Esophagus (tissue), 2 donors: ENCODE measurements around the gene STARD10. TPM values are rescaled to one million over a fixed set of nuclear protein-coding genes. Genes with fewer than 3 reads are reported as not detected.
A peak's percentile ranks its signal among the peaks of the same experiment; 100 is the strongest.
"Not testable (repeated sequence)": the region's sequence is repeated elsewhere in the genome, so short reads cannot be mapped to it uniquely, and the experiment has no call there.

Experiments used
- H3K27ac ChIP-seq, 2 donors: one replicate each; pipeline ENCODE4 v1.5.1; 2013; ENCODE audit warnings: low read depth in 2 of 2, mild to moderate bottlenecking in 2 of 2, inconsistent platforms in 1 of 2, low read length in 1 of 2, moderate library complexity in 1 of 2
- H3K27me3 ChIP-seq, 2 donors: one replicate each; pipeline ENCODE4 v1.6.1; 2013; ENCODE audit warnings: low read length in 2 of 2, control low read depth in 1 of 2, mild to moderate bottlenecking in 1 of 2; ENCODE audit not compliant: insufficient read depth in 2 of 2, control insufficient read depth in 1 of 2
- H3K36me3 ChIP-seq, 2 donors: one replicate each; pipeline ENCODE4 v1.6.1; 2013; ENCODE audit warnings: low read length in 1 of 2; ENCODE audit not compliant: control insufficient read depth in 2 of 2, insufficient read depth in 2 of 2
- H3K4me1 ChIP-seq, 2 donors: one replicate each; pipeline ENCODE4 v1.6.1; 2013; ENCODE audit warnings: low read length in 1 of 2; ENCODE audit not compliant: control insufficient read depth in 2 of 2, insufficient read depth in 2 of 2
- H3K4me3 ChIP-seq, 2 donors: one replicate each; pipeline ENCODE4 v1.5.1; 2013; ENCODE audit warnings: low read length in 2 of 2, mild to moderate bottlenecking in 2 of 2, low read depth in 1 of 2, moderate library complexity in 1 of 2
- H3K9me3 ChIP-seq, 2 donors: one replicate each; pipeline ENCODE4 v1.6.1; 2013; ENCODE audit warnings: mild to moderate bottlenecking in 2 of 2, low read depth in 1 of 2, low read length in 1 of 2, moderate library complexity in 1 of 2; ENCODE audit not compliant: control insufficient read depth in 2 of 2, insufficient read depth in 1 of 2
- WGBS, 2 donors: extraction: QIAGEN DNeasy Blood & Tissue Kit; methylation state at CpG; one replicate each; pipeline ENCODE4 v1.1.7; 2013; 5-methylcytosine and 5-hydroxymethylcytosine counted together
- polyA plus RNA-seq, 2 donors: library from polyadenylated mRNA; stranded (reverse); fragments of 200-250 nt; gene quantifications; one replicate each; pipeline ENCODE4 v1.2.3, GENCODE V29; 2013
- donor health status: healthy with polysubstance abuse.
- donor health status: Bipolar disorder and iron deficiency.

Gene STARD10
- polyA plus RNA-seq, 2 donors: 57.9 to 65.8 TPM

- peaks cover 8 to 29% of the 10 kb centered on the region in 2 donors for H3K36me3 ChIP-seq
- not testable (repeated sequence) for H3K27ac ChIP-seq, H3K4me3 ChIP-seq, H3K4me1 ChIP-seq, H3K27me3 ChIP-seq, H3K9me3 ChIP-seq
- WGBS, 2 donors: 78 to 82% methylated on average over 11 of the region's 11 CpGs
Measured at GRCh38 chr11:72827656-72828055, 33.8 kb upstream of the STARD10 start.

GRCh38 chr11:72826942-72827480 lies 33.2 kb upstream of the STARD10 start:
- H3K4me3 ChIP-seq: no peak overlapping the region
- WGBS, 2 donors: 89 to 93% methylated on average over 8 of the region's 8 CpGs
- H3K4me1 ChIP-seq: peaks cover 0 to 9% of the 10 kb centered on the region in 2 donors
- H3K27me3 ChIP-seq: no peaks in the 10 kb centered on the region
- H3K27ac ChIP-seq: no peak overlapping the region
- no peaks in the 10 kb centered on the region for H3K9me3 ChIP-seq
- peaks cover 8 to 29% of the 10 kb centered on the region in 2 donors for H3K36me3 ChIP-seq

GRCh38 chr11:72826191-72826941 lies 32.5 kb upstream of the STARD10 start:
- no peaks in the 10 kb centered on the region for H3K9me3 ChIP-seq
- peaks cover 8 to 29% of the 10 kb centered on the region in 2 donors for H3K36me3 ChIP-seq
- 87 to 88% methylated on average over 15 of the region's 15 CpGs for WGBS, 2 donors
- no peaks in the 10 kb centered on the region for H3K27me3 ChIP-seq
- H3K4me3 ChIP-seq: no peak overlapping the region
- H3K4me1 ChIP-seq: peaks cover 0 to 7% of the 10 kb centered on the region in 2 donors
- H3K27ac ChIP-seq: peak overlapping the region in 1 of 2 donors; percentile 7

GRCh38 chr11:72825661-72826060 lies 31.8 kb upstream of the STARD10 start:
- no peaks in the 10 kb centered on the region for H3K9me3 ChIP-seq
- no peak overlapping the region for H3K4me3 ChIP-seq
- no peaks in the 10 kb centered on the region for H3K27me3 ChIP-seq
- WGBS, 2 donors: 65 to 75% methylated on average over 4 of the region's 4 CpGs
- peaks cover 0 to 14% of the 10 kb centered on the region in 2 donors for H3K4me1 ChIP-seq
- peaks cover 8 to 32% of the 10 kb centered on the region in 2 donors for H3K36me3 ChIP-seq
- H3K27ac ChIP-seq: no peak overlapping the region

GRCh38 chr11:72824811-72825505 lies 31.1 kb upstream of the STARD10 start:
- no peak overlapping the region for H3K4me3 ChIP-seq
- H3K4me1 ChIP-seq: peaks cover 0 to 17% of the 10 kb centered on the region in 2 donors
- H3K9me3 ChIP-seq: no peaks in the 10 kb centered on the region
- H3K27me3 ChIP-seq: no peaks in the 10 kb centered on the region
- no peak overlapping the region for H3K27ac ChIP-seq
- peaks cover 8 to 29% of the 10 kb centered on the region in 2 donors for H3K36me3 ChIP-seq
- WGBS, 2 donors: 79 to 82% methylated on average over 15 of the region's 15 CpGs

- Histone ChIP-seq H3K27me3 (no peaks in the 10 kb centered on the region), H3K4me3 (no peak overlapping the region), H3K27ac (no peak overlapping the region), H3K36me3 (peaks cover 8 to 23% of the 10 kb centered on the region in 2 donors), H3K9me3 (no peaks in the 10 kb centered on the region), H3K4me1 (peaks cover 0 to 19% of the 10 kb centered on the region in 2 donors)
- 78 to 88% methylated on average over 7 of the region's 7 CpGs for WGBS, 2 donors
Measured at GRCh38 chr11:72824020-72824419, 30.2 kb upstream of the STARD10 start.

- peaks cover 5 to 19% of the 10 kb centered on the region in 2 donors for H3K36me3 ChIP-seq
Measured at GRCh38 chr11:72823105-72823804, 29.4 kb upstream of the STARD10 start.

GRCh38 chr11:72821920-72822799 lies 28.3 kb upstream of the STARD10 start:
- Histone ChIP-seq H3K9me3 (no peaks in the 10 kb centered on the region), H3K4me1 (peaks cover 0 to 19% of the 10 kb centered on the region in 2 donors), H3K27ac (peak overlapping the region; percentile 91 to 98), H3K27me3 (no peaks in the 10 kb centered on the region), H3K4me3 (peak overlapping the region; percentile 40 to 54), H3K36me3 (peaks cover 7 to 23% of the 10 kb centered on the region in 2 donors)
- 15 to 26% methylated on average over 75 to 82 of the region's 82 CpGs for WGBS, 2 donors

More at GRCh38 chr11:72823105-72823804, 29.4 kb upstream of the STARD10 start:
- Histone ChIP-seq H3K27me3 (no peaks in the 10 kb centered on the region), H3K4me1 (peaks cover 0 to 19% of the 10 kb centered on the region in 2 donors), H3K9me3 (no peaks in the 10 kb centered on the region), H3K27ac (no peak overlapping the region), H3K4me3 (no peak overlapping the region)
- 89 to 90% methylated on average over 9 of the region's 9 CpGs for WGBS, 2 donors
